Fibroblast of skin of right biceps (primary cell): ENCODE data around the gene FBXO27.
A peak's percentile ranks its signal among the peaks of the same experiment; 100 is the strongest.

ENCODE experiments used
- DNase-seq: peaks from one replicate; pipeline ENCODE4 v3.0.0-alpha.2; 2013

Gene FBXO27

DNA sequence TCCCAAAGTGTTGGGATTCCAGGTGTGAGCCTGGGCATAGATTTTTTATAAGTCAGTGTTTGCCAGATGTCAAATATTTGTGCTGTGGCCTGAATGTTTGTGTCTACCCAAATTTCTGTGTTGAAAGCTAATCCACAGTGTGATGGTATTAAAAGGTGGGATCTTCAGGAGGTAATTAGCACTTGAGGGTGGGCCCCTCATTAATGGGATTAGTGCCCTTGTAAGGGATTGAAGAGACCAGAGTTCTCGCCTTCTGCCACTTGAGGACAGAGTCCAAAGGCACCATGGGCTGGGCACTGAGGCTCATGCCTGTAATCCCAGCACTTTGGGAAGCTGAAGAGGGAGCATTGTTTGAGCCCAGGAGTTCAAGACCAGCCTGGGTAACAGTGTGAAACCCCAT is 47.1 kb downstream of the FBXO27 start:
- no peak for DNase-seq

DNA sequence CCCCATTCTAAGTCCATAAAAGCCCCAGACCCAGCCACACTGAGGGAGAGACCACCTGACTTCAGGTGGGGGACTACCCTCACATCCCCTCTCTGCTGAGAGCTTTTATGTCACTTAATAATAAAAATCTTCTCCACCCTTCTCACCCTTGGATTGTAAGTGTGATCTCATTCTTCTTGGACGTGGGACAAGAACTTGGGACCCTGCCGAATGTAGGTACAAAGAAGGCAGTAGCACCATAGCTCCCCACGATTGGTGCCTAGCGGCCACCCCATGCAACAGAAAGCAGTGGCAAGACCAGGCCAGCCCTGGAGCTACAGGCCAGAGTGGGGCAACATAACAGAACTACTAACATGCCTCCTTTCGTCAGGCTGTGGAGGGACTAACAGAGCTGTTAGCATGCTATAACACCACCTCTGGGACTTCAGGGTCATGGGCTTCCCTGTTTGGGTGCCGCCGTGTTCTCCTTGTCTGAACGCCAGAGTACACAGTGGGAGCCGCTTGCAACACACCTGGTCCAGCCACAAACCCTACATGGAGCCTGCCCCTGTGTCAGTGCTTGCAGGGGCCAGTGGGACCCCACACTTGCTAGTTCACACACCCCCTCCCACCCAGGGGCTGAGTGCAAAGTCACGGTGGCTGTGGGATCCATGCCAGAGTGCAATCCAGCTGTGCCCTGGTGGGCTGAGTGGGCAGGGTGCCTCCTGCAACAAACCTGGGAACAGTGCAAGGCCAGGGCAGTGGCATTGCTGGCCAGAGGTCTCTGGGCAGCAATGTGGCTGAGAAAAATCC is 51.6 kb downstream of the FBXO27 start:
- no peak for DNase-seq

DNA sequence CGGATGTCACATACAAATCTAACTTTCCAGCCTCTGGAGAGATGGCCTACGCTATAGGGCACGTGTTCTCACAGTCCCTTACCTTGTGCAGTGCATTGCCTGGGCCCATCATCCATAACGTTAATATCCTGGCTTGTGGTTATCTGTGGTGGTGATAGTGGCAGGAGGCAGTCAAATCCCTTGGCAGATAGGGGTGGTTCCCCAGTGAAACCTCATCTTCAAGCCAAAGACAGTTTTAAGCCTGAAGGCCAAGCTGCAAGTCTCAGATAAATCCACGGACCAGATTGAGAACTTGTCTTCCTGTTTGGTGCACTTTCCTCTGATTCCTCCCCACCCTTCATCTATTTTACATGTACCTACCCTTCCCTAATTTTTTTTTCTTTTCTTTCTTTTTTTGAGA is 52.5 kb downstream of the FBXO27 start:
- DNase-seq, result no peak

- DNase-seq, result no peak
Observed at GRCh38 chr19:38978326-38978689, 54.0 kb downstream of the FBXO27 start.

DNA sequence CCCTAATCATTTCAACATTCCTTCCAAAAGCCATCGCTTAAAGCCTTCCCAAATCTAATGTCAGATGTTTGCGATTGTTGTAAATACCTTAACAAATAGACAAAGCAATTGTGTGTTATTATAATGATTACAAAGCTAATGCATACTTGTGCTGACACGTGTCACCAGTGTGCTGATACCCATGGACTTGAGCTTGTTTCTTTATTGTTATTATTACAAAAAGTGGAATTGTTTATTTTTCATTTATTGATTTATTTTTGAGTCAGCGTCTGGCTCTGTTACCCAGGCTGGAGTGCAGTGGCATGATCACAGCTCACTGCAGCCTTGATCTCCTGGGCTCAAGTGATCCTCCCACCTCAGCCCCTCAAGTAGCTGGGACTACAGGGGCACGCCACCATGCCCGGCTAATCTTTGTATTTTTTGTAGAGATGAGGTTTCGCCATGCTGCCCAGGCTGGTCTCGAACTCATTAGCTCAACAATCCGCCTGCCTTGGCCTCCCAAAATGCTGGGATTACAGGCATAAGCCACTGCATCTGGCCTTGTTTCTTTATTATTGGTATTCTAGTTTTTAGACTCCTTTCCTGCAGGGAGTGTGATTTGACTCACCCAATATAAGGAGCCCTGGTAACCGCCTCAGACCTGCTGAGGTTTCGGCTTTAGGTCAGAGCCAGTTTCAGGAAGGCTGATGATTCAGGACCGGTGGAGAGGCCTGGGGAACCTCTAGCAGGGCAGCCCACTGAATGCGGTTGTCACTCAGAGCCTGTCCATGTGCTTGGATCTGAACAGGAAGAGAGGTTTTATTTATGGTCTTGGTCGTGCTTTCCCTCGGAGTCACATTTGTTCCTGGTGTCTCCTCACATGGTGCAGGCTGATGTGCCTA is 54.7 kb downstream of the FBXO27 start:
- DNase-seq, result peak; percentile 64

GRCh38 chr19:38975861-38976271 is 56.5 kb downstream of the FBXO27 start:
- no peak for DNase-seq

DNA sequence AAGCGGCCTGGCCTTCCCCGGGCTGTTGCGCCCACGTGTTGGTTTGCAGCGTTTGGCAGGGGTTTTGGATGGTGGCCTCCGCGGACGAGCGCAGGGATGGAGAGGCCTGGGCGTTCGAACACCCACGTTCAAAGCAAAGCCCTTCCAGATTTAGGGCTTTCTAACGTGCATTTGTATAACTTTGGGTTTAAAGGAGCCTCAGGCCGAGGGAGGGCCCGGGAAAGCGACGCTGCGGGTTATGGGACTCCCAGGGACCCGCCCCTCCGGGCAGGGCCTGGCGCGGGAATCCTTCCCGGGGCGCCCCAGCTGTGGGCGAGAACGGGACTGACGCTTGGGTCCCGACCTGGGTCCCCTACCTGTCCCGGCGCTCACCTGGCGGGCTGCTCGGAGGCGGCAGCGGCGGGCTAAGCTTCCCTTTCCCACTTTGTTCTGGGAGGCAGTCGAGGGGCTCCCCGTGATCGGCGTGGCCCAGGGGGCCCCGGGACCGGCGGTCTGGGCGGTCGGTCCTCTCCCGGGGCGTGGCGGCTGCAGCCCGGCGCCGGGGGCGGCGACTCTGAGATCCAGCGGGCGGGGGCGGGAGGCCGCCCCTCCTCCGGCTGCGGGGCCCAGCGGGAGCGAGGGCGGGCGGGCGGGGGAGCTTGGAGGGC is 57.0 kb downstream of the FBXO27 start, which contains the start of gene FBXO17:
TSS of gene FBXO17 (minus strand) at position 529 of the 647 bp plus-strand sequence. CDS start 25,423 bp downstream, outside the sequence.
- peak; percentile 76 for DNase-seq

- peak; percentile 19 for DNase-seq
Observed at GRCh38 chr19:38974624-38975213, 57.6 kb downstream of the FBXO27 start.
